H1 (cell line): ENCODE results near the gene DCLK1. TPM values are rescaled to one million over a fixed set of nuclear protein-coding genes. Genes with fewer than 3 reads are reported as not detected.

Experiments used
- CEBPB ChIP-seq: IDR thresholded peaks from 2 replicates; pipeline ENCODE4 v1.6.1; 2012; ENCODE audit warnings: low read depth, low read length
- CHD7 ChIP-seq: fragments of 300-600 bp; sonication (generic); IDR thresholded peaks from 2 replicates; pipeline ENCODE4 v1.7.1; 2012; ENCODE audit warnings: low read length, moderate library complexity, mild to moderate bottlenecking, inconsistent platforms; ENCODE audit not compliant: insufficient replicate concordance
- CREB1 ChIP-seq: IDR thresholded peaks from 2 replicates; pipeline ENCODE4 v1.6.1; 2012; ENCODE audit warnings: inconsistent platforms
- FOSL1 ChIP-seq: IDR thresholded peaks from 2 replicates; pipeline ENCODE4 v1.6.1; 2011; ENCODE audit warnings: mild to moderate bottlenecking, low read depth, low read length, moderate library complexity; ENCODE audit not compliant: insufficient read depth
- RAD21 ChIP-seq, 2 experiments: IDR thresholded peaks in 1 of 2; conservative IDR thresholded peaks in 1 of 2; 2 replicates each; pipeline ENCODE4 v1.6.1; 2011; ENCODE audit warnings: low read depth in 2 of 2, low read length in 2 of 2, improper control_type of control experiment in 1 of 2, inconsistent platforms in 1 of 2, mild to moderate bottlenecking in 1 of 2, moderate library complexity in 1 of 2
- SIN3A ChIP-seq, 2 experiments: IDR thresholded peaks in 1 of 2; conservative IDR thresholded peaks in 1 of 2; 2 replicates each; pipeline ENCODE4 v1.6.1; 2011 to 2012; ENCODE audit warnings: low read length in 2 of 2, improper control_type of control experiment in 1 of 2, low read depth in 1 of 2, mild to moderate bottlenecking in 1 of 2
- SIX5 ChIP-seq: IDR thresholded peaks from 2 replicates; pipeline ENCODE4 v1.6.1; 2011; ENCODE audit warnings: mild to moderate bottlenecking, low read depth, low read length
- SP4 ChIP-seq: IDR thresholded peaks from 2 replicates; pipeline ENCODE4 v1.6.1; 2012; ENCODE audit warnings: low read length, inconsistent platforms
- TBP ChIP-seq: IDR thresholded peaks from 2 replicates; pipeline ENCODE4 v1.6.1; 2011; ENCODE audit warnings: low read depth, low read length, improper control_type of control experiment
- YY1 ChIP-seq: IDR thresholded peaks from 2 replicates; pipeline ENCODE4 v1.6.1; 2011; ENCODE audit warnings: low read depth, mild to moderate bottlenecking, low read length
- polyA plus RNA-seq, 7 experiments: library from polyadenylated mRNA; depleted of rRNA in 3 of 7; stranded (reverse) in 5 of 7; unstranded in 2 of 7; fragments of >200 nt in 5 of 7; fragments of 200-250 nt in 2 of 7; gene quantifications; 1 replicate in 5 of 7; 2 replicates in 1 of 7; 4 replicates in 1 of 7; pipeline versions ENCODE4 v1.2.1 to v1.2.3, GENCODE V29; 2011 to 2013; ENCODE audit warnings: missing spikeins in 2 of 7, mixed read lengths in 2 of 7
- total RNA-seq: library from RNA; stranded (reverse); fragmentation: NEBNext Ultra II Directional; extraction: Animal tissue kit (Norgen Biotek cat#: 25700); gene quantifications from 2 replicates; pipeline ENCODE4 v1.2.1, GENCODE V29; 2021

DCLK1 gene
- total and polyA plus RNA-seq, 2 of the 8 experiments (the other 6 are each of a cell fraction or from before 2014, with no cell fraction given) = 22.8 to 41.0 TPM

- TF ChIP-seq CHD7 (no peak), CEBPB (no peak), SIX5 (no peak), SP4 (no peak), FOSL1 (no peak), YY1 (no peak), TBP (no peak), RAD21 (IDR thresholded peaks at IDR 0.05 in 1 of 2, conservative IDR thresholded peaks at IDR 0.05 in 1 of 2; ENCODE audit: low read depth in 2 of 2, low read length in 2 of 2) (no peak), CREB1 (no peak), SIN3A (conservative IDR thresholded peaks at IDR 0.05 in 1 of 2, IDR thresholded peaks at IDR 0.05 in 1 of 2; ENCODE audit: low read depth in 1 of 2, low read length in 2 of 2) (no peak)
Measured at GRCh38 chr13:35817642-35818607, 313.3 kb downstream of the DCLK1 start (continued).
